Ascending aorta (tissue), 2 donors: ENCODE results near the gene CCDC33. TPM values are rescaled to one million over a fixed set of nuclear protein-coding genes. Genes with fewer than 3 reads are reported as not detected.

Source experiments
- DNase-seq, 2 donors: peaks; one replicate each; pipeline ENCODE4 v3.0.0-alpha.2; 2019; ENCODE audit warnings: low spot score in 2 of 2
- H3K27ac ChIP-seq, 2 donors: fragments of 200-600 bp; sonication (generic); one replicate each; pipeline ENCODE4 v1.5.1; 2016 to 2017; ENCODE audit warnings: mild to moderate bottlenecking in 1 of 2
- H3K27me3 ChIP-seq: fragments of 200-600 bp; sonication (generic); one replicate; pipeline ENCODE4 v1.5.1; 2017
- H3K36me3 ChIP-seq, 2 donors: fragments of 200-600 bp; sonication (generic); one replicate each; pipeline ENCODE4 v1.5.1; 2016
- H3K4me1 ChIP-seq, 2 donors: fragments of 200-600 bp; sonication (generic); one replicate each; pipeline ENCODE4 v1.5.1; 2016 to 2017; ENCODE audit warnings: mild to moderate bottlenecking in 1 of 2
- H3K4me3 ChIP-seq, 2 donors: fragments of 200-600 bp; sonication (generic); one replicate each; pipeline ENCODE4 v1.5.1; 2016 to 2017; ENCODE audit warnings: mild to moderate bottlenecking in 1 of 2
- H3K9me3 ChIP-seq, 2 donors: fragments of 200-600 bp; sonication (generic); one replicate each; pipeline ENCODE4 v1.5.1; 2016
- intact Hi-C: fragments of 100-400 bp; cut with DNase I; formaldehyde crosslinking; loops from one replicate; pipeline ENCODE4 v1.15.1; 2023
- total RNA-seq: library from RNA; depleted of rRNA; stranded (reverse); fragments of >200 nt; gene quantifications from one replicate; pipeline ENCODE4 v1.1.0, GENCODE V29; 2016
- TF ChIP-seq, protein P1 (sequence below), 3 experiments: fragments of 200-600 bp in 2 of 3; fragments of 450-650 bp in 1 of 3; sonication (generic) in 2 of 3; IDR thresholded peaks; one replicate each; pipeline ENCODE4 v1.5.1; 2016 to 2019; ENCODE audit warnings: antibody characterized with exemption in 3 of 3, mild to moderate bottlenecking in 1 of 3, moderate library complexity in 1 of 3

CCDC33 gene
- total RNA-seq, 1 donor from 2014 or later, result not detected

DNA sequence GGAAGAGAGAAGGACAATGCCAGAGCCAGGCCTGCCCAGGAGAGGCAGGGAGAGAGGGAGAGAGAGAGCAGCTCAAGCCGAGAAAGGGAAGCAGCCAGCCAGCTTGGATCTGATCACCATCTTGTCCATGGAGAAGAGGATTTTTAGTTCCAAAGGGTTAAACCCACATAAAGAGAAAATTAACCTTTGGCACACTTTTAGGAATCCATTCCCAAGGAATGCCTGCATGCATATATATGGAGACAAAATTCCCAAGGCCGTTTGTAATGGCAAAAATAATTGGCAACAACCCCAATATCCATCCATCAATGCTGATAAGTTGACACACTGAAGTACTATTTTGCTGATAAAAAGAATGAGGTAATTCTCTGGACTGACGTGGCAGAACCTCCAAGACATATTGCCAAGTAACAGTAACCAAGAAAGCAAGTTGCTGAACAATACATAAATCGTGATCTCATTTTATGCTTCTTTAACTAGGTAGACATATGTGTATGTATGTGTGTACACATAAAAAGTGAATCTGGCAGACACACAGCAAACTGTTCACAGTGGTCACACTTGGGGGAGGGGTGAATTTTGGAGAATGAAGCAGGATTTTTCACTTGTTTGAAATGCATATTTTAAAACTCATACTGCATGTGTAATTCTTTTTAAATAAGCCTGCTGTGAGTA is 26.0 kb upstream of the CCDC33 start:
- Histone ChIP-seq H3K9me3 (no peaks in the 10 kb centered on the region), H3K27me3 (no peaks in the 10 kb centered on the region), H3K27ac (peak overlapping the region; percentile 48 to 49), H3K4me1 (peaks cover 17 to 20% of the 10 kb centered on the region in 2 donors), H3K4me3 (no peak overlapping the region), H3K36me3 (no peaks in the 10 kb centered on the region)
- intact Hi-C loops, result loop anchor here (2.0 to 5.0 kb wide), 2 partner anchors 73 to 107 kb away; no protein-coding TSS in a partner anchor
- DNase-seq, result no peak
- TF ChIP-seq, protein P1, sequence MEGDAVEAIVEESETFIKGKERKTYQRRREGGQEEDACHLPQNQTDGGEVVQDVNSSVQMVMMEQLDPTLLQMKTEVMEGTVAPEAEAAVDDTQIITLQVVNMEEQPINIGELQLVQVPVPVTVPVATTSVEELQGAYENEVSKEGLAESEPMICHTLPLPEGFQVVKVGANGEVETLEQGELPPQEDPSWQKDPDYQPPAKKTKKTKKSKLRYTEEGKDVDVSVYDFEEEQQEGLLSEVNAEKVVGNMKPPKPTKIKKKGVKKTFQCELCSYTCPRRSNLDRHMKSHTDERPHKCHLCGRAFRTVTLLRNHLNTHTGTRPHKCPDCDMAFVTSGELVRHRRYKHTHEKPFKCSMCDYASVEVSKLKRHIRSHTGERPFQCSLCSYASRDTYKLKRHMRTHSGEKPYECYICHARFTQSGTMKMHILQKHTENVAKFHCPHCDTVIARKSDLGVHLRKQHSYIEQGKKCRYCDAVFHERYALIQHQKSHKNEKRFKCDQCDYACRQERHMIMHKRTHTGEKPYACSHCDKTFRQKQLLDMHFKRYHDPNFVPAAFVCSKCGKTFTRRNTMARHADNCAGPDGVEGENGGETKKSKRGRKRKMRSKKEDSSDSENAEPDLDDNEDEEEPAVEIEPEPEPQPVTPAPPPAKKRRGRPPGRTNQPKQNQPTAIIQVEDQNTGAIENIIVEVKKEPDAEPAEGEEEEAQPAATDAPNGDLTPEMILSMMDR (IDR thresholded peaks at IDR 0.05), result no peak

DNA sequence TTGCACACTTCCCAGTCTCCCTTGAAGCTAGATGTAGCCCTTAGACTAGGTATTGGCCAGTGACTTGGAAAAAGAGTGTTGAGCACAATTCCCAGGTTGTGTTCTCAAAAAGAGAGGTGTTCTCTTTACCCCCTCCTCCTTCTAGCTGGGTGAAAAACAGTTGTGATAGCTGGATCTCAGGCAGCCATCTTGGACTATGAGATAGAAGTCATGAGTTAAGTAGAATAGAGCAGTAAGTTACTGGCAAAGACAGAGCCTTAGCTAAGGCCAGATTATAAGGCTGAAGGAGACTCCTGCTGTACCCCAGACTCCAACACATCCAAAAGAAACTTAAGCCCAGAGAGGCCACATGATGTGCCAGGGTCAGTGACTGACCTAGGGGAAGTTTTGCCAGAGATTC is 25.4 kb upstream of the CCDC33 start:
- intact Hi-C loops, result loop anchor here (2.0 kb wide), 1 partner anchor 106 kb away; no protein-coding TSS in a partner anchor
- peaks cover 11 to 16% of the 10 kb centered on the region in 2 donors for H3K4me1 ChIP-seq
- no peaks in the 10 kb centered on the region for H3K9me3 ChIP-seq
- no peak overlapping the region for H3K4me3 ChIP-seq
- TF ChIP-seq, protein P1 (IDR thresholded peaks at IDR 0.05), result no peak
- H3K27me3 ChIP-seq, result no peaks in the 10 kb centered on the region
- no peaks in the 10 kb centered on the region for H3K36me3 ChIP-seq
- no peak for DNase-seq
- H3K27ac ChIP-seq, result peak overlapping the region; percentile 48 to 49

DNA sequence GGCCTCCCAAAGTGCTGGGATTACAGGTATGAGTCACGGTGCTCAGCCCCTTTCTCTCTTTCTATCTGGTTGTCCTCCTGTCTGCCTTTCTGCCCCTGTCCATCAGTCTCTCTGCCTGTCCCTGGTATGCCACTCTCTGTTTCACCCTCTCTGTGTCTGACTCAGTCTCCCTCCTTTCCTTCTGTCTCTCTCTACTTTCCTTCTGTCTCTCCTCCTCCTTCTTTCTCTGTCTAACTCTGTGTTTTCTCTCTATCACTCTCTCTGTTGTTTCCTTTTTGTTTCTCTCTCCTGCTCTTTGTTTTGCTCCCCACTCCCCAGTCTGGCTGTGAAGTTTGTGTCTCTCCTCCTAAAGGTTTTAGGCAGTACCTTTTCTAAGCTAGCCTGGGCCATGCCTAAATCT is 24.5 kb upstream of the CCDC33 start:
- TF ChIP-seq, protein P1 (IDR thresholded peaks at IDR 0.05), result no peak
- no peak for DNase-seq
- H3K36me3 ChIP-seq, result no peaks in the 10 kb centered on the region
- no peaks in the 10 kb centered on the region for H3K9me3 ChIP-seq
- peaks cover 9 to 11% of the 10 kb centered on the region in 2 donors for H3K4me1 ChIP-seq
- no peak overlapping the region for H3K27ac ChIP-seq
- no peak overlapping the region for H3K4me3 ChIP-seq
- H3K27me3 ChIP-seq, result no peaks in the 10 kb centered on the region
- intact Hi-C loops, result loop anchor here (2.0 kb wide), 1 partner anchor 105 kb away; no protein-coding TSS in a partner anchor

DNA sequence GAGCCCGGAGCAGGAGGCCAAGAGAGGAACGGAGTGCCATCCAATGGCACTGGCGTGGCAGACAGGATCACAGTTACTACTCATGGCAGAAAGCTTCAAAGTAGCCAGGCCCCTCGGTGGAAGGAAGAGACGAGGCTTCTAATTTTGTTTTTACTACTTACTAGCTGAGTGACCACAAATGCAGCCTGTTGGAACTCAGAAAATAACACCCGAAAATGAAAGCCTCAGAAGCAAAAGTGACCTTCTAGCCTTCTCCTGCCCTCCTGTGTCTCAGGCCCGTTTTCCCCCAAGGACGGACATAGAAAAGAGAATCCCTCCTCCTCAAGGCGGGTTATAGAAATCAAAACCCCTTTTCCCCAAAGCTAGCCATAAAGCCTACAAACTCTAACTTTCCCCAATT is 23.6 kb upstream of the CCDC33 start:
- TF ChIP-seq, protein P1 (IDR thresholded peaks at IDR 0.05), result no peak

DNA sequence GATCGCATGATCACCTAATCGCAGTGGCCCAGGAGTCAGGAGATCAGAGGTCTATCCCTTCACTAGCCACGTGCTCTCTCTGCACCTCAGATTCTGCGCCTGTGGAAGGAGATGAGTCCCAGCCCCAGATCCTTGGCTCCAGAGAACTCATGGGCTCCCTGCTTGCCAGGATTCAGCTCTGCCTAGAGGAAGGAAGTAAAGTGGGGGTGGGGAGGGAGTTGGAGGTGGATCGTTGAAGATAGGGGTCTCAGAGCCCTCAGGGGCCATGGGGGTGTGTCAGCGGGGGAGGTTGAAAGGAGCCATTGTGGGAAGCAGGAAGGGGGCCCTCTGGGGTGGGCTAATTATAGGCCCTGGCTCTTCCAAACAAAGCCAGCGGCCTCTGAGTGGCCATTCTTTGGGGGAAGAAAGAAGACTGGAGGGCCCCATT is 22.3 kb upstream of the CCDC33 start:
- Histone ChIP-seq H3K27ac (no peak overlapping the region), H3K36me3 (no peaks in the 10 kb centered on the region), H3K9me3 (no peaks in the 10 kb centered on the region), H3K27me3 (no peaks in the 10 kb centered on the region), H3K4me3 (no peak overlapping the region), H3K4me1 (peaks cover 6 to 7% of the 10 kb centered on the region in 2 donors)
- DNase-seq, result no peak
- TF ChIP-seq, protein P1 (IDR thresholded peaks at IDR 0.05), result no peak
- intact Hi-C loops, result no loop called here

More for the DNA sequence above, 23.6 kb upstream of the CCDC33 start:
- Histone ChIP-seq H3K4me3 (no peak overlapping the region), H3K4me1 (peaks cover 6 to 7% of the 10 kb centered on the region in 2 donors), H3K27me3 (no peaks in the 10 kb centered on the region), H3K9me3 (no peaks in the 10 kb centered on the region), H3K36me3 (no peaks in the 10 kb centered on the region), H3K27ac (no peak overlapping the region)
- intact Hi-C loops, result no loop called here
- DNase-seq, result no peak
